ENCODE measurements around the gene SLFN11.

Gene SLFN11

GRCh38 chr17:35387496-35387895 lies 14.1 kb upstream of the SLFN11 start:
- no peaks in the 10 kb centered on the region for H3K79me2 ChIP-seq (ENCODE audit: insufficient read depth, low read length)
- H3K4me2 ChIP-seq (ENCODE audit: low read length) = no peak overlapping the region
- no peaks in the 10 kb centered on the region for H3K27me3 ChIP-seq (ENCODE audit: insufficient read depth, low read length)
- H3K9ac ChIP-seq (ENCODE audit: low read length) = no peak overlapping the region
- H3F3A ChIP-seq (ENCODE audit: insufficient read depth, low read length) = no peaks in the 10 kb centered on the region
- no peaks in the 10 kb centered on the region for H4K20me1 ChIP-seq (ENCODE audit: insufficient read depth, low read length)
- H3K36me3 ChIP-seq (ENCODE audit: insufficient read depth, low read length) = no peaks in the 10 kb centered on the region
- H3K9me2 ChIP-seq (ENCODE audit: low read depth, low read length) = no peaks in the 10 kb centered on the region
- no peaks in the 10 kb centered on the region for H3K9me3 ChIP-seq (ENCODE audit: low read length)
- no peak overlapping the region for H2AFZ ChIP-seq (ENCODE audit: low read length)
- no peaks in the 10 kb centered on the region for H3K4me1 ChIP-seq (ENCODE audit: insufficient read depth, low read length, severe bottlenecking)
- no peak overlapping the region for H3K27ac ChIP-seq (ENCODE audit: low read depth, low read length, poor library complexity, severe bottlenecking)
- TF ChIP-seq EZH2 (IDR thresholded peaks at IDR 0.05; ENCODE audit: borderline replicate concordance, low read length) (no peak), CTCF (IDR thresholded peaks at IDR 0.05; ENCODE audit: low read length) (no peak)
- no peak overlapping the region for H3K4me3 ChIP-seq (ENCODE audit: low read depth, low read length, poor library complexity, severe bottlenecking)

GRCh38 chr17:35377706-35378105 lies 4.3 kb upstream of the SLFN11 start:
- no peak for TF ChIP-seq CTCF (IDR thresholded peaks at IDR 0.05; ENCODE audit: low read length)
- TF ChIP-seq EZH2 (IDR thresholded peaks at IDR 0.05; ENCODE audit: borderline replicate concordance, low read length) = no peak
- no peaks in the 10 kb centered on the region for H3F3A ChIP-seq (ENCODE audit: insufficient read depth, low read length)
- no peak overlapping the region for H3K4me2 ChIP-seq (ENCODE audit: low read length)
- peaks cover 5% of the 10 kb centered on the region for H3K4me1 ChIP-seq (ENCODE audit: insufficient read depth, low read length, severe bottlenecking)
- H2AFZ ChIP-seq (ENCODE audit: low read length) = no peak overlapping the region
- no peaks in the 10 kb centered on the region for H3K9me3 ChIP-seq (ENCODE audit: low read length)
- H3K4me3 ChIP-seq (ENCODE audit: low read depth, low read length, poor library complexity, severe bottlenecking) = no peak overlapping the region
- H4K20me1 ChIP-seq (ENCODE audit: insufficient read depth, low read length) = no peaks in the 10 kb centered on the region
- no peaks in the 10 kb centered on the region for H3K79me2 ChIP-seq (ENCODE audit: insufficient read depth, low read length)
- H3K36me3 ChIP-seq (ENCODE audit: insufficient read depth, low read length) = no peaks in the 10 kb centered on the region
- no peaks in the 10 kb centered on the region for H3K9me2 ChIP-seq (ENCODE audit: low read depth, low read length)
- no peaks in the 10 kb centered on the region; the same call in 1 of the 2 replicates for H3K27me3 ChIP-seq (ENCODE audit: insufficient read depth, low read length)
- no peak overlapping the region for H3K27ac ChIP-seq (ENCODE audit: low read depth, low read length, poor library complexity, severe bottlenecking)
- H3K9ac ChIP-seq (ENCODE audit: low read length) = no peak overlapping the region

- Histone ChIP-seq H2AFZ (ENCODE audit: low read length) (no peak overlapping the region), H3K27ac (ENCODE audit: low read depth, low read length, poor library complexity, severe bottlenecking) (no peak overlapping the region), H3K27me3 (ENCODE audit: insufficient read depth, low read length) (no peaks in the 10 kb centered on the region; the same call in 1 of the 2 replicates), H3K9me3 (ENCODE audit: low read length) (no peaks in the 10 kb centered on the region), H4K20me1 (ENCODE audit: insufficient read depth, low read length) (no peaks in the 10 kb centered on the region), H3K4me1 (ENCODE audit: insufficient read depth, low read length, severe bottlenecking) (peaks cover 5% of the 10 kb centered on the region), H3K9ac (ENCODE audit: low read length) (no peak overlapping the region), H3K36me3 (ENCODE audit: insufficient read depth, low read length) (no peaks in the 10 kb centered on the region), H3F3A (ENCODE audit: insufficient read depth, low read length) (no peaks in the 10 kb centered on the region), H3K4me3 (ENCODE audit: low read depth, low read length, poor library complexity, severe bottlenecking) (no peak overlapping the region), H3K4me2 (ENCODE audit: low read length) (no peak overlapping the region), H3K79me2 (ENCODE audit: insufficient read depth, low read length) (no peaks in the 10 kb centered on the region), H3K9me2 (ENCODE audit: low read depth, low read length) (no peaks in the 10 kb centered on the region)
- no peak for TF ChIP-seq EZH2 (IDR thresholded peaks at IDR 0.05; ENCODE audit: borderline replicate concordance, low read length)
- no peak for TF ChIP-seq CTCF (IDR thresholded peaks at IDR 0.05; ENCODE audit: low read length)
Measured at GRCh38 chr17:35377068-35377467, 3.6 kb upstream of the SLFN11 start.
